ENCODE measurements around the gene TNFRSF1A. TPM values are rescaled to one million over a fixed set of nuclear protein-coding genes. Genes with fewer than 3 reads are reported as not detected.

TNFRSF1A gene
- total RNA-seq, 1 experiment from 2014 or later = 79.0 TPM

GRCh38 chr12:6279631-6280030 is 62.2 kb downstream of the TNFRSF1A start:
- ChIA-PET CTCF (interaction anchor here (0.6 to 4.9 kb wide), 9 partner anchors 15 to 291 kb away, joined by 4 to 111 read pairs (median 18); partner anchors contain the start of gene CD9), POLR2A (interaction anchor here (0.6 kb wide), 1 partner anchor 212 kb away, joined by 3 read pairs; no protein-coding TSS in a partner anchor)
- H3K4me3 Mint-ChIP-seq (ENCODE audit: unreplicated experiment) = no peak overlapping the region
- H3K36me3 Mint-ChIP-seq (ENCODE audit: insufficient read depth, unreplicated experiment) = peaks cover 9% of the 10 kb centered on the region
- H3K27ac Mint-ChIP-seq (ENCODE audit: unreplicated experiment) = no peak overlapping the region
- no peak for DNase-seq
- Histone ChIP-seq H3K36me3 (ENCODE audit: control insufficient read depth, insufficient read depth, low read length) (no peaks in the 10 kb centered on the region), H3K27me3 (replicated peaks; ENCODE audit: control insufficient read depth, insufficient read depth, low read length) (no peaks in the 10 kb centered on the region), H3K9me3 (no peaks in the 10 kb centered on the region), H3K4me1 (peaks cover 23% of the 10 kb centered on the region), H3K4me3 (ENCODE audit: low read depth, low read length) (no peak overlapping the region)
- BruUV-seq (replicated peaks) = no TSS peak
- no peaks in the 10 kb centered on the region for H3K27me3 Mint-ChIP-seq (ENCODE audit: insufficient read depth, unreplicated experiment)
- H3K9me3 Mint-ChIP-seq (ENCODE audit: unreplicated experiment) = no peaks in the 10 kb centered on the region
- no peak for TF ChIP-seq CTCF (IDR thresholded peaks at IDR 0.05; ENCODE audit: insufficient read depth in 1 of 2, low read depth in 1 of 2, low read length in 1 of 2, severe bottlenecking in 1 of 2, unreplicated experiment in 1 of 2)
- intact Hi-C loops (cut with micrococcal nuclease; ENCODE audit: unreplicated experiment) = no loop called here
- H3K4me1 Mint-ChIP-seq (ENCODE audit: low read depth, unreplicated experiment) = peaks cover 36% of the 10 kb centered on the region

GRCh38 chr12:6279256-6279628 is 62.6 kb downstream of the TNFRSF1A start:
- Histone ChIP-seq H3K36me3 (ENCODE audit: control insufficient read depth, insufficient read depth, low read length) (no peaks in the 10 kb centered on the region), H3K27me3 (replicated peaks; ENCODE audit: control insufficient read depth, insufficient read depth, low read length) (no peaks in the 10 kb centered on the region), H3K9me3 (no peaks in the 10 kb centered on the region), H3K4me1 (peaks cover 23% of the 10 kb centered on the region), H3K4me3 (ENCODE audit: low read depth, low read length) (no peak overlapping the region)
- H3K9me3 Mint-ChIP-seq (ENCODE audit: unreplicated experiment) = no peaks in the 10 kb centered on the region
- no TSS peak for BruUV-seq (replicated peaks)
- ChIA-PET CTCF (interaction anchor here (0.6 to 4.9 kb wide), 17 partner anchors 15 to 291 kb away, joined by 3 to 111 read pairs (median 7); partner anchors contain the start of gene CD9), POLR2A (interaction anchor here (0.6 to 1.8 kb wide), 2 partner anchors 50 to 212 kb away, joined by 3 to 15 read pairs; no protein-coding TSS in a partner anchor)
- H3K36me3 Mint-ChIP-seq (ENCODE audit: insufficient read depth, unreplicated experiment) = peaks cover 10% of the 10 kb centered on the region
- H3K4me1 Mint-ChIP-seq (ENCODE audit: low read depth, unreplicated experiment) = peaks cover 40% of the 10 kb centered on the region
- H3K27ac Mint-ChIP-seq (ENCODE audit: unreplicated experiment) = no peak overlapping the region
- no peak for DNase-seq
- intact Hi-C loops (cut with micrococcal nuclease; ENCODE audit: unreplicated experiment) = no loop called here
- no peaks in the 10 kb centered on the region for H3K27me3 Mint-ChIP-seq (ENCODE audit: insufficient read depth, unreplicated experiment)
- no peak for TF ChIP-seq CTCF (IDR thresholded peaks at IDR 0.05; ENCODE audit: insufficient read depth in 1 of 2, low read depth in 1 of 2, low read length in 1 of 2, severe bottlenecking in 1 of 2, unreplicated experiment in 1 of 2)
- H3K4me3 Mint-ChIP-seq (ENCODE audit: unreplicated experiment) = peak overlapping the region; percentile 80

Other genes with a start within 250 kb of the TNFRSF1A start
- gene VWF, start 217.4 kb downstream of the TNFRSF1A start, total RNA-seq (2022) = 0.30 and 0.41 TPM in 2 replicates
- gene CD9, start 141.7 kb downstream of the TNFRSF1A start, total RNA-seq (2022) = 170 and 179 TPM in 2 replicates
- gene PLEKHG6, start 31.4 kb downstream of the TNFRSF1A start, total RNA-seq (2022) = 109 and 123 TPM in 2 replicates
- 52.6 and 53.5 TPM in 2 replicates for gene SCNN1A, start 33.5 kb upstream of the TNFRSF1A start, total RNA-seq (2022)
- gene LTBR, start 42.1 kb upstream of the TNFRSF1A start, total RNA-seq (2022) = 194 and 197 TPM in 2 replicates
- not detected in 2 replicates for gene CD27, start 102.9 kb upstream of the TNFRSF1A start, total RNA-seq (2022)
- gene TAPBPL, start 110.0 kb upstream of the TNFRSF1A start, total RNA-seq (2022) = 9.1 and 9.7 TPM in 2 replicates
- 8.4 and 9.7 TPM in 2 replicates for gene VAMP1, start 128.6 kb upstream of the TNFRSF1A start, total RNA-seq (2022)
- gene MRPL51, start 151.2 kb upstream of the TNFRSF1A start, total RNA-seq (2022) = 448 and 456 TPM in 2 replicates
- 204 and 218 TPM in 2 replicates for gene NCAPD2, start 152.0 kb upstream of the TNFRSF1A start, total RNA-seq (2022)
- 4,975 and 5,337 TPM in 2 replicates for gene GAPDH, start 192.4 kb upstream of the TNFRSF1A start, total RNA-seq (2022)
- 0.48 and 0.53 TPM in 2 replicates for gene IFFO1, start 214.0 kb upstream of the TNFRSF1A start, total RNA-seq (2022)
- gene NOP2, start 226.2 kb upstream of the TNFRSF1A start, total RNA-seq (2022) = 145 and 157 TPM in 2 replicates

All from Caco-2 (cell line).